OCI-LY3 (cell line): Measurements from ENCODE around the gene LILRB5.

ENCODE experiments used
- H2AFZ ChIP-seq: fragments of 200-600, 300-600 bp; shearing (Covaris generic); 2 replicates; pipeline ENCODE4 v1.6.0; 2014; ENCODE audit warnings: antibody characterized with exemption, low read depth, low read length
- H3K27ac ChIP-seq: fragments of 200-600, 300-600 bp; sonication (generic); 2 replicates; pipeline ENCODE4 v1.5.1; 2014; ENCODE audit warnings: mild to moderate bottlenecking, low read length, moderate library complexity, mixed read lengths
- H3K27me3 ChIP-seq: fragments of 200-600, 300-600 bp; sonication (generic); 2 replicates; pipeline ENCODE4 v1.6.1; 2014; ENCODE audit warnings: low read depth, low read length, mixed read lengths
- H3K36me3 ChIP-seq: fragments of 200-600, 300-600 bp; sonication (generic); replicated peaks from 2 replicates; pipeline ENCODE3; 2014; ENCODE audit warnings: low read depth, low read length, mixed read lengths
- H3K4me1 ChIP-seq: fragments of 300-600, 200-600 bp; sonication (generic); 2 replicates; pipeline ENCODE4 v1.6.1; 2014; ENCODE audit warnings: low read length, mixed read lengths
- H3K4me2 ChIP-seq: fragments of 200-600, 300-600 bp; sonication (generic); 2 replicates; pipeline ENCODE4 v1.6.1; 2014; ENCODE audit warnings: low read length, mixed read lengths
- H3K4me3 ChIP-seq: fragments of 300-600, 200-600 bp; sonication (generic); 2 replicates; pipeline ENCODE4 v1.5.1; 2014; ENCODE audit warnings: antibody characterized with exemption, mild to moderate bottlenecking, low read length, moderate library complexity
- H3K79me2 ChIP-seq: fragments of 300-600, 200-600 bp; shearing (Covaris generic); 2 replicates; pipeline ENCODE4 v1.6.1; 2014; ENCODE audit warnings: mild to moderate bottlenecking, low read length, mixed read lengths
- H3K9ac ChIP-seq: fragments of 300-600, 200-600 bp; shearing (Covaris generic); 2 replicates; pipeline ENCODE4 v1.6.0; 2014; ENCODE audit warnings: mild to moderate bottlenecking, low read length, moderate library complexity
- H3K9me3 ChIP-seq: fragments of 200-600, 300-600 bp; shearing (Covaris generic); 2 replicates; pipeline ENCODE4 v1.6.1; 2014; ENCODE audit warnings: low read length, mixed read lengths; ENCODE audit not compliant: insufficient read depth
- H4K20me1 ChIP-seq: fragments of 200-600, 300-600 bp; sonication (generic); 2 replicates; pipeline ENCODE4 v1.6.1; 2016; ENCODE audit warnings: low read length, mixed read lengths; ENCODE audit not compliant: insufficient read depth
- CTCF ChIP-seq: fragments of 200-600, 300-600 bp; sonication (generic); IDR thresholded peaks from 2 replicates; pipeline ENCODE4 v1.5.1; 2014; ENCODE audit warnings: antibody characterized with exemption, low read length, low read depth
- EZH2phosphoT487 ChIP-seq: fragments of 200-600 bp; shearing (Covaris generic); IDR thresholded peaks from 2 replicates; pipeline ENCODE4 v1.6.1; 2018; ENCODE audit warnings: antibody characterized with exemption, mixed run types, low read depth

Gene LILRB5

GRCh38 chr19:54211235-54211634 is 45.8 kb downstream of the LILRB5 start:
- no peaks in the 10 kb centered on the region for H3K27me3 ChIP-seq
- peaks cover 26% of the 10 kb centered on the region for H3K4me1 ChIP-seq
- no peak overlapping the region for H3K27ac ChIP-seq
- TF ChIP-seq EZH2phosphoT487 = no peak
- H3K9ac ChIP-seq = no peak overlapping the region
- H3K79me2 ChIP-seq = peaks cover 20% of the 10 kb centered on the region
- H2AFZ ChIP-seq = no peak overlapping the region
- peaks cover 50% of the 10 kb centered on the region for H4K20me1 ChIP-seq
- H3K36me3 ChIP-seq = peaks cover 44% of the 10 kb centered on the region
- H3K4me3 ChIP-seq = no peak overlapping the region
- H3K9me3 ChIP-seq = no peaks in the 10 kb centered on the region
- no peak overlapping the region for H3K4me2 ChIP-seq

GRCh38 chr19:54209811-54210494 is 47.1 kb downstream of the LILRB5 start:
- Histone ChIP-seq H3K4me1 (peaks cover 39% of the 10 kb centered on the region), H3K79me2 (peaks cover 33% of the 10 kb centered on the region)

GRCh38 chr19:54209058-54209810 is 47.8 kb downstream of the LILRB5 start:
- peaks cover 46% of the 10 kb centered on the region for H3K4me1 ChIP-seq
- H3K4me2 ChIP-seq = no peak overlapping the region
- H3K4me3 ChIP-seq = no peak overlapping the region
- H2AFZ ChIP-seq = no peak overlapping the region
- TF ChIP-seq CTCF (no peak), EZH2phosphoT487 (no peak)
- peaks cover 40% of the 10 kb centered on the region for H3K79me2 ChIP-seq
- H3K36me3 ChIP-seq = peaks cover 60% of the 10 kb centered on the region
- H3K9ac ChIP-seq = no peak overlapping the region
- peaks cover 70% of the 10 kb centered on the region for H4K20me1 ChIP-seq
- H3K27me3 ChIP-seq = no peaks in the 10 kb centered on the region
- H3K27ac ChIP-seq = peak overlapping the region; percentile 10; the same call in 1 of the 2 replicates
- no peaks in the 10 kb centered on the region for H3K9me3 ChIP-seq

More at GRCh38 chr19:54209811-54210494, 47.1 kb downstream of the LILRB5 start:
- Histone ChIP-seq H3K27me3 (no peaks in the 10 kb centered on the region), H3K9ac (no peak overlapping the region), H3K36me3 (peaks cover 55% of the 10 kb centered on the region), H3K27ac (peak overlapping the region; percentile 10; the same call in 1 of the 2 replicates), H3K4me2 (no peak overlapping the region), H4K20me1 (peaks cover 63% of the 10 kb centered on the region), H3K9me3 (no peaks in the 10 kb centered on the region), H2AFZ (no peak overlapping the region), H3K4me3 (no peak overlapping the region)
- TF ChIP-seq EZH2phosphoT487 = no peak

- TF ChIP-seq CTCF = no peak
- TF ChIP-seq EZH2phosphoT487 = no peak
- Histone ChIP-seq H3K9ac (no peak overlapping the region), H3K4me1 (peaks cover 51% of the 10 kb centered on the region), H3K4me3 (no peak overlapping the region), H3K4me2 (no peak overlapping the region; the same call in 1 of the 2 replicates), H2AFZ (no peak overlapping the region), H3K36me3 (peaks cover 65% of the 10 kb centered on the region), H3K27ac (peak overlapping the region; percentile 73), H3K9me3 (no peaks in the 10 kb centered on the region), H4K20me1 (peaks cover 75% of the 10 kb centered on the region), H3K79me2 (peaks cover 45% of the 10 kb centered on the region), H3K27me3 (no peaks in the 10 kb centered on the region)
These were observed 48.4 kb downstream of the LILRB5 start for GRCh38 chr19:54208784-54209057.
